Brain pericyte (primary cell): ENCODE data around the gene TMEM107.
"Not testable (repeated sequence)": the region's sequence is repeated elsewhere in the genome, so short reads cannot be mapped to it uniquely, and the experiment has no call there.

ENCODE experiments used
- DNase-seq: peaks from one replicate; pipeline ENCODE4 v3.0.0-alpha.2; 2012; ENCODE audit warnings: low read depth, low spot score

Gene TMEM107

GRCh38 chr17:8176197-8176940 lies at the start of gene TMEM107:
TSS of gene TMEM107 (minus strand) at chr17:8176380. CDS start at chr17:8176286, 94 bp downstream.
- no peak for DNase-seq

GRCh38 chr17:8224891-8225812 lies 49.0 kb upstream of the TMEM107 start:
- no peak for DNase-seq

GRCh38 chr17:8223356-8224126 lies 47.4 kb upstream of the TMEM107 start:
- no peak for DNase-seq

GRCh38 chr17:8222630-8223355 lies 46.6 kb upstream of the TMEM107 start:
- DNase-seq = peak; percentile 84

- DNase-seq = no peak
Measured at GRCh38 chr17:8222380-8222629, 46.1 kb upstream of the TMEM107 start.

- peak; percentile 73 for DNase-seq
Measured at GRCh38 chr17:8221663-8222379, 45.6 kb upstream of the TMEM107 start.

- peak; percentile 83 for DNase-seq
Measured at GRCh38 chr17:8220783-8221662, 44.8 kb upstream of the TMEM107 start.

- not testable (repeated sequence) for DNase-seq
Measured at GRCh38 chr17:8214000-8214399, 37.8 kb upstream of the TMEM107 start.

GRCh38 chr17:8212312-8213180 lies 36.4 kb upstream of the TMEM107 start:
- no peak for DNase-seq

- DNase-seq = no peak
Measured at GRCh38 chr17:8210761-8211458, 34.7 kb upstream of the TMEM107 start.

- peak; percentile 72 for DNase-seq
Measured at GRCh38 chr17:8209907-8210760, 34.0 kb upstream of the TMEM107 start, which contains the start of gene AURKB. TSS of gene AURKB (minus strand) at chr17:8210575. CDS start at chr17:8210224, 351 bp downstream.

- DNase-seq = no peak
Measured at GRCh38 chr17:8206536-8206935, 30.4 kb upstream of the TMEM107 start.

- no peak for DNase-seq
Measured at GRCh38 chr17:8204761-8205555, 28.8 kb upstream of the TMEM107 start.

- peak; percentile 72 for DNase-seq
Measured at GRCh38 chr17:8192070-8192815, 16.1 kb upstream of the TMEM107 start.

- DNase-seq = no peak
Measured at GRCh38 chr17:8190506-8190905, 14.3 kb upstream of the TMEM107 start.
